ENCODE measurements around the gene SNX20.

SNX20 gene

GRCh38 chr16:50632927-50633800 lies 47.9 kb downstream of the SNX20 start:
- DNase-seq: no peak

- no peak for DNase-seq
Observed at GRCh38 chr16:50631985-50632576, 49.0 kb downstream of the SNX20 start.

GRCh38 chr16:50631249-50631984 lies 49.7 kb downstream of the SNX20 start:
- no peak for DNase-seq

GRCh38 chr16:50630394-50631020 lies 50.6 kb downstream of the SNX20 start:
- no peak for DNase-seq

- no peak for DNase-seq
Observed at GRCh38 chr16:50629334-50629733, 51.8 kb downstream of the SNX20 start.

DNA sequence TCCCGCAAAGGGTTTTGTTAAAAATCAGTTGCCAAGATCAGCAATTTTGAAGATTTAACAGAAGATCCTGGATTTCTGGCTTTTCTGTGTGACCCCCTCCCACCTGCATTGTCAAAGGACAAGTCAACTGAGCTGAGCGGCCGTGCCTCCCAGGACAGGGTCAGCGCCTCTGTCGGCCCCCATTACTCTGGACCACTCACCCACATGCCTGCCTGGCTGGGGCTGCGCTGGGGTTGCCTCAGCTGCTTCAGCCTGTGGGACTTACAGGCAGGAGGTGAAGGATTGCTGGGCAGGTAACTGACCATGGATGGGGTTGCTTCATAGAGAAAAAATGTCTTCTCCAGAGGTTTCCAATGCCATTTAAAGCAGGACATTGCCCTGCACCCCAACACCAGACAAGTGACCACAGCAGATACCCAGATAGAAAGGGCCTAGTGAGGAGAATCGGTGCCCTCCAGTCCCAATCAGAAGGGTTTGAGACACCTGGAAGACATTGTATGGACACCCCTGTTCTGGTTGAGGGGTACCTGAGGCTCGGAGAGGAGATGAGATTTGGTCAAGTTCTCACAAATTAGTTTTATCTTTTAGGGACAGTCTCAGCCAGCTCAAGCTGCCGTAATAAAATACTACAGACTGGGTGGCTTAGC lies 52.8 kb downstream of the SNX20 start:
- no peak for DNase-seq

DNA sequence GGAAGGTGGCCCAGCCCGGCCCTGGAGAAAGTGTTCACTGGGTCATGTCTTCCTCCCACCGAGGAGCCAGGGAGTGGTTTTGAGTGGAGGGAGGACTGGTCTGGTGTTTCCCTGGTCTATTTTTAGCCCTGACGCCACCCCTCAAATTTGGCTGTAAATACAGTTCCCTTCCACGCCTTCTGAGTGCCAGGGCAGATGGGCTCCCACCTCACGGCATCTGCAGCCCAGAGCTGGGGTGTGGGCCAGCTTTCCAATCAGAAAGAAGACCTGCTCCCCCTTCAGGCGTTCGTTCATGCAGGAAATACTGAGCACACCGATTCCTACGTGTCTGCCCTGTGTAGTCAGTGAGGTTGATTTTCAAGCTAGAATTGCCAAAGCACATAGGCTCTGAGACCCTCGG lies 53.7 kb downstream of the SNX20 start:
- peak; percentile 39 to 49 for DNase-seq

DNA sequence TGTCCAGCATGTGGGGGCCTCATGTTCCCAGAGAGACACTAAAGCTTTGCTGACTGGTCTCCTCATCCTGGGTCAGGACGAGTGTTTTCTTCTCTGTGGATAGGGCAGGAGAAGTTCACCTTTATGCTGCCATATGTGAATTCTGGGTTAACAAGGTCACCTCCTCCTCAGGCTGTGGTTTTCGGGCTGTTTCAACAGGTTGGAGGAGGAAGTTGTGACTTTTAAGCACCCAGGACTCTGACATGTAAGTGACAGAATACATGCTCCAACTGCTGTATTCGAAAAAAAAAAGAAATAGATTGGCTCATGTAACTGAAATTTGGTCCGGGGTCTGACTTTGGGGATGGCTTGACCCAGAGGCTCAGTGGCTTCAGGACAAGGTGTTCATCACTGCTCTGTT lies 54.2 kb downstream of the SNX20 start:
- no peak for DNase-seq

- no peak for DNase-seq
Observed at GRCh38 chr16:50625374-50625773, 55.7 kb downstream of the SNX20 start.

DNA sequence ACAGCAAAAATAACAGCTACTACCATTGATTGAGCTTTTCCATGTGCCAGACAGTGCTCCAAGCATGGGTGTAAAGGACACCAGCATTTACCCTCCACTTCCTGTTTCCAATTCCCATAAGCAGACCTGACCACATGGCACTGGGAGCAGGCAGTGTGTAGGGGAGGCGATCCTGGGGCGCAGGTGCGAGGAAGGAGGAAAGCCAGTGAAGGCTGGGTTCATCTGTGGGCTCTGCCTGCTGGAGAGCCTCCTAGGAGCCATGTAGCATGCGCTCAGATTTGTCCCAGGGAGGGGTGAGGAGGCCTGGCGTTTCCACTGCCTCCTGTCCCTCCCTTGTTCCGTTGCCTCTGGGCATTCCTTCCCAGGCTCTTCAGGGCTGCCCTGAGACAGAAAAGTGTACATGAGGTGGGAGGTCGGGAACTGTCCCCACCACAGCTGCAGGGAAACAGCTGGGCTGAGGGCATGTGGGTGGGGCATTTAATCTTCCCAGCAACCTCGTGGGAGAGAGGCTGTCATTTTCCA lies 56.6 kb downstream of the SNX20 start:
- DNase-seq: no peak

DNA sequence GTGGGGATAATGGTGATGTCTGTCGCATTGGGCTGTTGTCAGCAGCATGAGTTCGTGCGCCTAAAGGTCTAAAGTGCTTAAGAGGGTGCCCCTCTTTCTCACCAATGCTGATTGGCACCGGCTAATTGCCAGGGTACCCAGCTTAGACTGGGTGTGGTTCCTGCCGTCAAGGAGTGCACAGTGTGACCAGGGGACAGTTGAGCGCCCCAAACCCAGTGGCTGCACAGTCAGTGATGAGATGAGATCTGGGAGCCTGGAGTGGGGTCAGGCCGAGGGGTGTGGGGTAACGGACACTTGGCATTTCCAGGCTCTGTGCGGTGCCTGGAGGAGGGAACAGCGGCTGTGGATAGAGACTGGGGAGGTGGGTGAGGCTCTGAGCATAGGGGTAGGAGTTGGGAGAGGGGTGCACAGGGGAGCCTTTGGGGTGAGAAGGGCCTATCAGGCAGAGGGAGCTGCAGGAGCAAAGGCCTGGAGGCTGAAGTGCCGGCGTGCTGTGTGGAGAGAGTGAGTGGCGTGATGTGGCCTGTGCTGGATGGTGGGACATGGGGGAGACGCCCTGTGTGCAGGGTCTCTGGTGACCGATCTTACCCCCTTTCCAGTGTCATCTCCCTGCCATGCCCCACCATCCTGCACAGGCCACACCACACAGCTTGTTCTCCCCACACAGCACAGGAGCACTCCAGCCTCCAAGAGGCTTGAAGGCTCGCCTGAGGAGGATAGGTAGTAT lies 58.3 kb downstream of the SNX20 start:
- DNase-seq: no peak

- DNase-seq: no peak
Observed at GRCh38 chr16:50622029-50622428, 59.1 kb downstream of the SNX20 start.

All from CD4-positive, alpha-beta T cell treated with Interleukin-1 beta for 1 hour (primary cell).